ENCODE measurements around the gene GNB1L. TPM values are rescaled to one million over a fixed set of nuclear protein-coding genes. Genes with fewer than 3 reads are reported as not detected.

Gene GNB1L
- total and polyA plus RNA-seq, 7 experiments from 2014 or later = 4.2 to 20.8 (median 10.6) TPM

- Mint-ChIP-seq H3K27me3 (peaks cover 38 to 70% (median 50%) of the 10 kb centered on the region in 5 donors), H3K4me3 (peak overlapping the region in 2 of 10 donors; percentile 56 to 74), H3K27ac (no peak overlapping the region), H3K4me1 (peaks cover 13 to 41% (median 28%) of the 10 kb centered on the region in 7 donors), H3K36me3 (peaks cover 0 to 8% (median 7%) of the 10 kb centered on the region in 5 donors), H3K9me3 (peaks cover 0 to 3% (median 0%) of the 10 kb centered on the region in 11 donors)
- Histone ChIP-seq H3K36me3 (ENCODE audit: control insufficient read depth in 2 of 3, insufficient read depth in 3 of 3, low read length in 3 of 3) (no peaks in the 10 kb centered on the region), H3K27me3 (ENCODE audit: control insufficient read depth in 2 of 2, insufficient read depth in 2 of 2, low read length in 2 of 2) (peaks cover 9 to 30% of the 10 kb centered on the region in 2 donors), H3K9me3 (ENCODE audit: control insufficient read depth in 2 of 3, low read length in 3 of 3) (no peaks in the 10 kb centered on the region), H3K4me1 (ENCODE audit: control insufficient read depth in 2 of 2, insufficient read depth in 2 of 2, low read length in 2 of 2) (peaks cover 0 to 22% of the 10 kb centered on the region in 2 donors), H3K27ac (ENCODE audit: low read depth, low read length) (no peak overlapping the region), H3K4me3 (ENCODE audit: low read length) (no peak overlapping the region)
- DNase-seq = no peak
- intact Hi-C loops (cut with micrococcal nuclease) = no loop called here
- POLR2A ChIA-PET = no interaction called here
- CTCF ChIA-PET = interaction anchor here (1.6 kb wide), 1 partner anchor 8 kb away, joined by 3 read pairs; no protein-coding TSS in a partner anchor
- no peak for ATAC-seq
These were observed 90.4 kb downstream of the GNB1L start for GRCh38 chr22:19764299-19764593.

- CTCF ChIA-PET = interaction anchor here (1.6 kb wide), 1 partner anchor 7 kb away, joined by 3 read pairs; no protein-coding TSS in a partner anchor
These were observed 91.0 kb downstream of the GNB1L start for GRCh38 chr22:19763458-19764298.

DNA sequence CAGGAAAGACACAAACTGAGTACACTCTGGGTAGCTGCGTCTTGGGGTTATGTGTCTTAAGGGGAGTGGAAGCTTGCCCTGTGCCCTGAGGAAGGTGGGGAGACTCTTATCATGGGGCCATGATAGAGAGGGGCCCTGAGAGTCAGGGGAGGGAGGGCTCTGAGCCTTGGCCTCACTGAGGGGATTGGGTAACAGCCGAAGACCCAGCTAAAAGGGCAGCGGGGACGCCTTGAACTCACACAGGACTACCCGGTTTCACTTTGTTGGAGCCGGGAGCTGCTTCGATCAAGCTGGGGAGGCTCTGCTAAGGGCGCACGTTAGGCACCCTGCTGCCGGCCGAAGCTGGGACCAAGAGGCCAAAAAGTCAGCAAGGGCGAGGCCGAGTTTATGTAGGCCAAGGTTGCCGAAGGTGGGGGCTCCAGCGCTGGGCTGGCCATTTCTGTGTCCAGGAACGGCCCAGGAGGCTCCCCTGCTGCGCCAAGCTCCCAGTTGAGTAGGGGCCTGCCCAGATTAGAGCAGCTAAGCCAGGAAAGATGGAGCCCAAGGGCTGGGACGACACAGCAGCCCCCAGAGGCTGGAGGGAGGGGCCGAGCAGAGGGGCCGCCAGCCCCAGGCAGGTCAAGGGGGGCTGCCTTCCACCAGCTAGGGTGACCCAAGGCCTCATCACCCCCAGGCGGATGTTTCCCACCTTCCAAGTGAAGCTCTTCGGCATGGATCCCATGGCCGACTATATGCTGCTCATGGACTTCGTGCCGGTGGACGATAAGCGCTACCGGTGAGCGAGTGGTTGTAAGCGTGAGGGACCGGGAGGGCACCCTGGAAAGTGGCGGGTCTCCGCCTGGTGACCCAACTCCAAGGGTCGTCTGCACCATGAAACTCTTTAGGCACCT lies 91.9 kb downstream of the GNB1L start:
- H3K36me3 ChIP-seq (ENCODE audit: control insufficient read depth in 2 of 3, insufficient read depth in 3 of 3, low read length in 3 of 3) = no peaks in the 10 kb centered on the region
- H3K4me3 ChIP-seq (ENCODE audit: low read length) = no peak overlapping the region
- CTCF ChIA-PET = interaction anchor here (1.6 kb wide), 1 partner anchor 32 kb away, joined by 4 read pairs; no protein-coding TSS in a partner anchor
- peaks cover 35 to 68% (median 46%) of the 10 kb centered on the region in 5 donors for H3K27me3 Mint-ChIP-seq
- ATAC-seq = no peak
- intact Hi-C loops (cut with micrococcal nuclease) = no loop called here
- peaks cover 0 to 3% (median 0%) of the 10 kb centered on the region in 11 donors for H3K9me3 Mint-ChIP-seq
- DNase-seq = no peak
- H3K4me1 ChIP-seq (ENCODE audit: control insufficient read depth in 2 of 2, insufficient read depth in 2 of 2, low read length in 2 of 2) = peaks cover 0 to 20% of the 10 kb centered on the region in 2 donors
- no peak overlapping the region for H3K27ac Mint-ChIP-seq
- POLR2A ChIA-PET = no interaction called here
- H3K27ac ChIP-seq (ENCODE audit: low read depth, low read length) = no peak overlapping the region
- H3K27me3 ChIP-seq (ENCODE audit: control insufficient read depth in 2 of 2, insufficient read depth in 2 of 2, low read length in 2 of 2) = peaks cover 4 to 20% of the 10 kb centered on the region in 2 donors
- peaks cover 0 to 8% (median 7%) of the 10 kb centered on the region in 5 donors for H3K36me3 Mint-ChIP-seq
- H3K9me3 ChIP-seq (ENCODE audit: control insufficient read depth in 2 of 3, low read length in 3 of 3) = no peaks in the 10 kb centered on the region
- peaks cover 13 to 42% (median 25%) of the 10 kb centered on the region in 7 donors for H3K4me1 Mint-ChIP-seq
- H3K4me3 Mint-ChIP-seq = peak overlapping the region in 3 of 10 donors; percentile 11 to 41 (median 29)

More at GRCh38 chr22:19763458-19764298, 91.0 kb downstream of the GNB1L start:
- Histone ChIP-seq H3K27me3 (ENCODE audit: control insufficient read depth in 2 of 2, insufficient read depth in 2 of 2, low read length in 2 of 2) (peaks cover 9 to 28% of the 10 kb centered on the region in 2 donors), H3K27ac (ENCODE audit: low read depth, low read length) (no peak overlapping the region), H3K4me1 (ENCODE audit: control insufficient read depth in 2 of 2, insufficient read depth in 2 of 2, low read length in 2 of 2) (peaks cover 0 to 22% of the 10 kb centered on the region in 2 donors), H3K4me3 (ENCODE audit: low read length) (no peak overlapping the region), H3K9me3 (ENCODE audit: control insufficient read depth in 2 of 3, low read length in 3 of 3) (no peaks in the 10 kb centered on the region), H3K36me3 (ENCODE audit: control insufficient read depth in 2 of 3, insufficient read depth in 3 of 3, low read length in 3 of 3) (no peaks in the 10 kb centered on the region)
- Mint-ChIP-seq H3K27me3 (peaks cover 36 to 69% (median 50%) of the 10 kb centered on the region in 5 donors), H3K27ac (no peak overlapping the region), H3K36me3 (peaks cover 0 to 8% (median 7%) of the 10 kb centered on the region in 5 donors), H3K4me1 (peaks cover 13 to 43% (median 26%) of the 10 kb centered on the region in 7 donors), H3K9me3 (peaks cover 0 to 3% (median 0%) of the 10 kb centered on the region in 11 donors), H3K4me3 (peak overlapping the region in 1 of 10 donors; percentile 25)
- no peak for ATAC-seq
- POLR2A ChIA-PET = no interaction called here
- DNase-seq = no peak
- intact Hi-C loops (cut with micrococcal nuclease) = no loop called here

DNA sequence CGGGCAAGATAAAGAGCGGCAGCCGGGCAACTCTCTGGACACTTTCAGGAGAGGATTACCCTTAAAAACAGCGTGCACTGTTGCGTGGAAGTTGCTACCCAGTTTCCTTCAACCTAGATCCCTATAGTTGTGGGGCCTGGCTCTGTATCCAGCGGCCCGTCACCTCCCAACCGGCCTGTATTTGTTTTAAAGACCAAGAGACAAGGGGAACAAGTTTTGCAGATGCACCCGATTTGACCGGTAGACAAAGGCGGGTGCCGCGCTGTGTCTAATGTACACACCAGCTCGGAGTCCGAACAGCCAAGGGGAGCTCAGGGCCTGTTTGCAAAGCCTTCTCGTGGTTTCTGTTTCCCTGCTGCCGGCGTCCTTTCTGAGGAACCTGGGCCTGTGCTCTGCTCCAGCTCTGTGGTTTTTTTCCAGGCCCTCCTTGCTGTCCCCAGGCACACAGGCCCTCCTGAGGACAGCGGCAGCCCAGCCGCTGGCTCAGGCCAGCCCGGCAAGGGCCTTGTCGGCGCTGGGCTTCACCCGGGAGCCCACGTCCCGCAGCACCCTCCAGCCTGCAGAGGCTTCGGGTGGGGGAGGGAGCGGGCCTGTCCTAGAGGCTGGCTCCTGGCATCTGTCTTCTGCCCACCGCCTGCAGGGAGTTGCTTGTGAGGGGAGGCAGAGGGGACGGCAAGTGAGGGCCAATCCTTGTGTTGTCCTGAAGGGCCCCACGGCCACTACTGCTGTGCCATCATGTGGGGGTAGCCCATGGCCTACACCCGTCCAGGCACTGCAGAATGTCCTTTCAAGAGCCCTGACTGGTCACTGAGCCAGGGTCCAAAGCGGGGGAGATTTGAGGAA lies 92.7 kb downstream of the GNB1L start:
- Histone ChIP-seq H3K4me1 (ENCODE audit: control insufficient read depth in 2 of 2, insufficient read depth in 2 of 2, low read length in 2 of 2) (peaks cover 3 to 14% of the 10 kb centered on the region in 2 donors), H3K27ac (ENCODE audit: low read depth, low read length) (no peak overlapping the region), H3K4me3 (ENCODE audit: low read length) (no peak overlapping the region), H3K27me3 (ENCODE audit: control insufficient read depth in 2 of 2, insufficient read depth in 2 of 2, low read length in 2 of 2) (peaks cover 0 to 11% of the 10 kb centered on the region in 2 donors), H3K9me3 (ENCODE audit: control insufficient read depth in 2 of 3, low read length in 3 of 3) (no peaks in the 10 kb centered on the region), H3K36me3 (ENCODE audit: control insufficient read depth in 2 of 3, insufficient read depth in 3 of 3, low read length in 3 of 3) (no peaks in the 10 kb centered on the region)
- peak overlapping the region in 9 of 10 donors; percentile 65 to 87 (median 77) for H3K4me3 Mint-ChIP-seq
- H3K9me3 Mint-ChIP-seq = peaks cover 0 to 3% (median 0%) of the 10 kb centered on the region in 11 donors
- ChIA-PET CTCF (interaction anchor here (1.1 to 1.6 kb wide), 2 partner anchors 32 to 83 kb away, joined by 3 to 4 read pairs; no protein-coding TSS in a partner anchor), POLR2A (no interaction called here)
- H3K27ac Mint-ChIP-seq = peak overlapping the region in 1 of 9 donors; percentile 62
- H3K4me1 Mint-ChIP-seq = peaks cover 17 to 41% (median 24%) of the 10 kb centered on the region in 7 donors
- intact Hi-C loops (cut with micrococcal nuclease) = no loop called here
- H3K36me3 Mint-ChIP-seq = peaks cover 0 to 8% (median 7%) of the 10 kb centered on the region in 5 donors
- DNase-seq (no peak), ATAC-seq (no peak)
- H3K27me3 Mint-ChIP-seq = peaks cover 38 to 67% (median 44%) of the 10 kb centered on the region in 5 donors

DNA sequence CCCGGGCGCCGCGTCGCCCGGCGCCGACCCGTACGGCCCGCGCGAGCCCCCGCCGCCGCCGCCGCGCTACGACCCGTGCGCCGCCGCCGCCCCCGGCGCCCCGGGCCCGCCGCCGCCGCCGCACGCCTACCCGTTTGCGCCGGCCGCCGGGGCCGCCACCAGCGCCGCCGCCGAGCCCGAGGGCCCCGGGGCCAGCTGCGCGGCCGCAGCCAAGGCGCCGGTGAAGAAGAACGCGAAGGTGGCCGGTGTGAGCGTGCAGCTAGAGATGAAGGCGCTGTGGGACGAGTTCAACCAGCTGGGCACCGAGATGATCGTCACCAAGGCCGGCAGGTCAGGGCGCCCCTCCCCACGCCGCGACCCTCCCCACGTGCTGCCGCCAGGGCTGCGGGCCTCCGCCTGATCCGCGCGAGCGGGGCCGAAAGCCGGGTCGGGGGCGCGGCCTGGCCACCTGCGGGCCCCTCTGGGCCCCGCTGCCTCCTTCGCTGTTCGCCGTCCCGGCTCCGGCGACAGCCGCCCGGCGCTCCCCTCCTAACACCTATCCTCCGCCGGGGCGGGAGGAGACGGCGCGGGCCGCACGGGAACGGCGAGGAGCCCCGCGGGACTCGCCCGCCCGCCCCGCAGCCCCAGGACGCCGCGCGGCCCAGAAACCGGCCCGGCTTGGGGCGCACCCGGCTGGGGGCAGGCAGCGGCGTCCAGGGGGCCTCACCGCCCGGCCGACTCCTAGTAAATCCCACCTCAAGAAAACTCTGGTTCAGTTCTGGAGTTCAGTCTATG lies 93.5 kb downstream of the GNB1L start:
- Mint-ChIP-seq H3K4me3 (peak overlapping the region in 9 of 10 donors; percentile 65 to 87 (median 77)), H3K4me1 (peaks cover 19 to 46% (median 28%) of the 10 kb centered on the region in 7 donors), H3K27me3 (peaks cover 41 to 71% (median 48%) of the 10 kb centered on the region in 5 donors), H3K27ac (peak overlapping the region in 1 of 9 donors; percentile 62), H3K9me3 (peaks cover 0 to 3% (median 0%) of the 10 kb centered on the region in 11 donors), H3K36me3 (peaks cover 0 to 8% (median 7%) of the 10 kb centered on the region in 5 donors)
- Histone ChIP-seq H3K4me3 (ENCODE audit: low read length) (no peak overlapping the region), H3K36me3 (ENCODE audit: control insufficient read depth in 2 of 3, insufficient read depth in 3 of 3, low read length in 3 of 3) (no peaks in the 10 kb centered on the region), H3K4me1 (ENCODE audit: control insufficient read depth in 2 of 2, insufficient read depth in 2 of 2, low read length in 2 of 2) (peaks cover 7 to 15% of the 10 kb centered on the region in 2 donors), H3K27me3 (ENCODE audit: control insufficient read depth in 2 of 2, insufficient read depth in 2 of 2, low read length in 2 of 2) (peaks cover 0 to 8% of the 10 kb centered on the region in 2 donors), H3K27ac (ENCODE audit: low read depth, low read length) (no peak overlapping the region), H3K9me3 (ENCODE audit: control insufficient read depth in 2 of 3, low read length in 3 of 3) (no peaks in the 10 kb centered on the region)
- no peak for DNase-seq
- intact Hi-C loops (cut with micrococcal nuclease) = no loop called here
- ChIA-PET POLR2A (no interaction called here), CTCF (interaction anchor here (1.1 to 1.6 kb wide), 2 partner anchors 31 to 82 kb away, joined by 3 to 4 read pairs; no protein-coding TSS in a partner anchor)
- no peak for ATAC-seq
